Activated CD4-positive, alpha-beta T cell treated with anti-CD3 and anti-CD28 coated beads for 1 hour (primary cell): ENCODE measurements around the gene TTK.

Experiments
- DNase-seq: peaks from one replicate; pipeline ENCODE4 v3.0.0-alpha.2; 2020

TTK gene

DNA sequence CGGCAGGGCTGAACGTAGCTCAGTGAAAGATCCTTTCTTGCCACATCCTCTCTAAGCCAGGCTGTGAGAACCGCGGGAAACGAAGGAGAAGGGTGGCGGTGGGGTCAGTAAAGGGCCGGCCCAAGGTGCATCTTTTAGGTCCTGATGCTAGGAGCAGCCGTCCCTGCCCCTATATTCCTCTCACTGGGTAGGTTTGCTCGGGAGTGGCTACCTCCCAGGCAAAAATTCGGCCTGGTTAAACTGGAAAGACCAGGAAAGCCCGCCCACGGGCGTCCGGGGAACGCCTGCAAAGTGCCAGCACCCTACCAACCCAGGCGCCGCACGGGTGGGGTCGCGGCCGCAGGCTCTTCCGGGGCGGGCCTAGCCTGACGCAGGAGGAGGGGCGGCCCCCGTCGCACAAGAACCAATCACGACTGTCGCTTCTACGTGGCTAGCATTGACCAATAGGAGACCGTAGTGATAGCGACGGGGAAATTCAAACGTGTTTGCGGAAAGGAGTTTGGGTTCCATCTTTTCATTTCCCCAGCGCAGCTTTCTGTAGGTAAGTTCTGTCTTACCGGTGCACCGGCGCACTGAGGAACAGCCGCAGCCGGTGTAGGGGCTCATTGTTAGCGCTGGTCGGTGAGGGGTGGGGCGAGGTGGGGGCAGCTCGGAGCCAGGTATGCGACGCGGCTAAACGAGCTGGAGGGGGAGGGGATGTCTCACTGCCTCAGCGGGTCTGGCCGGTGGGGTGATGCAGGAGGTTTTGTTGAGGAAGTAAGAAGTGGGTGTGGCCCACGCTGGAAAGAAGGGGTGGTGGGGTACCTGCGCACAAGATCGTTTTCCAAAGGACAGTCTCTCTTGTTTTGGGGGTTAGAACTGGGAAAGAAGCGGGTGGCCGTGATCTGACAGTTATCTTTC is at the start of gene TTK:
Gene TTK (plus strand): TSS at position 477 of the 900 bp plus-strand sequence. CDS start 1,195 bp downstream, outside the sequence.
- peak; percentile 81 for DNase-seq

DNA sequence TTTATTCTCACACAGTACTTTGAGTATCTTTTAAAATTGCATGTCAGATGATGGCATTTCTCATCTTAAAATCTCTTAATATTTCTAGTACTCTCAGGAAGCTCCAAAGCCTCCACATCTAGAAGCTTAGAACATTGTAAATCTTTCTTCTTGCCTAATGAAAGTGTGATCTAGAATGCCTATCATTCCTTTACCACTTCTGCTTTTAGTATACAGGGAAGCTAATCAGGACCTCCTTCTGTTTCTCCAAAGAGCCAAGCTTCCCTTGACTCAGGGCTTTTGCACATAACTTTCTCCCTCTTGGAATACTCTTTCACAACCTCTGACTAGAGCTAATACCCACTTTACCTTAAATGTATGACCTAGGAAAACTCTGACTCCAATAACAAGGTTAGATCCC is 49.6 kb upstream of the TTK start:
- DNase-seq = no peak

DNA sequence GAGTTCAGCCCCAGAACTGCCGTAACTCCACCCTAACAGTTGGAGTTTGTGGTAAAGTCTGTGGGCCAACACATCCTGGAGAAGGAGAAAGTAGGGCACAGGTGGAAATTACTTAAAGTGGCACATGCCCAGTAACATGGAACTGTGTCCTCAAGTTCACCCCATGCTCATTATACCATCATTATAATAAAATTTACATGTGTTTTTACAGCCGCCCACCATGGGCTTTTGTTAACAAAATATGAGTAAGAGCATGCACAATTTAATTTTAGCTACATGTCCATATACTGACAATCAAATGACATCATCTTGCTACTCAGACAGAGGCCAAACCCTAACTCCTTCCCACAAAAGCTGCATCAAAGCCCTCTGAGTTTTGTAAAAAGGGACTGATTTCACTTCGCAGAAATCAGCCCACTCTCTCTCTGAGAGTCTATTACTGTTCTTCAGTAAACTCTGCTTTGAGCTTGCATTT is 39.8 kb upstream of the TTK start:
- DNase-seq = no peak

DNA sequence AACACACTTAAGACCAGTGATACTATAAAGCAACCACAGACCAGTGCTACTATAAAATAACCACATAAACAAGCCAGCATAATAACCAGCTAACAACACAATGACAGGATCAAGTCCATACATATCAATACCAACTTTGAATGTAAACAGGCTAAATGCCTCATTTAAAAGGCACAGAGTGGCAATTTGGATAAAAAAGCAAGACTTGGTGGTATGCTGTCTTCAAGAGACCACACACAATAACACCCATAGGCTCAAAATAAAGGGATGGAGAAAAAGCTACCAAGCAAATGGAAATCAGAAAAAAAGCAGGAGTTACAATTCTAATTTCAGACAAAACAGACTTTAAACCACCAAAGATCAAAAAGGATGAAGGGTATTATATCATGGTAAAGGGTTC is 37.3 kb upstream of the TTK start:
- DNase-seq = no peak

DNA sequence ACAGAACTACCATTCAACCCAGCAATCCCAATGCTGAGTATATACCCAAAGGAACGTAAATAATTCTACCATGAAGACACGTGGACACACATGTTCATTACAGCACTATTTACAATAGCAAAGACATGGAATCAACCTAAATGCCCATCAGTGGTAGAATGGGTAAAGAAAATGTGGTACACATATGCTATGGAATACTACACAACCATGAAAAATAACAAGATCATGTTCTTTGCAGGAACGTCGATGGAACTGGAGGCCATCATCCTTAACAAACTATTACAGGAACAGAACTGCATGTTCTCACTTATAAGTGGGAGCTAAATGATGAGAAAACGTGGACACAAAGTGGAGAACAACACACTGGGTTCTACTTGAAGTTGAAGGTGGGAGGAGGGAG is 34.7 kb upstream of the TTK start:
- DNase-seq = no peak

DNA sequence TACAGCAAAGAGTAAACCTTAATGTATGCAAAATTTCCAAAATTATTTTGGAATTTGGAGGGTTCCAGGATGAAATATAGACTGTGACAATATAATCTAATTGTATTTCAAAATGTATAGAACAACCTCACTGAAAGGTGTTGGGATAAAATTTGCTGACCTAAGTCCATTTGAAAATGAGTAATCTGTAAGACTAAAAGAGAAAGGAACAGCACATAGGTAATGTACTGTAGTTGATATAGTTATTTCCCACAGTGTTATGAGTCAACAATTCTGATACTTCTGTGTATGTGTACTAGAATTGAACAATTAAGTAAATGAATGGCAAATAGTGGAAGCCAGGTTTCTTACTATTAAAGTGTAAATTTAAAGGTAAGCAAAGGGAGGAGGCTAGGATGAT is 33.3 kb upstream of the TTK start:
- DNase-seq = no peak

DNA sequence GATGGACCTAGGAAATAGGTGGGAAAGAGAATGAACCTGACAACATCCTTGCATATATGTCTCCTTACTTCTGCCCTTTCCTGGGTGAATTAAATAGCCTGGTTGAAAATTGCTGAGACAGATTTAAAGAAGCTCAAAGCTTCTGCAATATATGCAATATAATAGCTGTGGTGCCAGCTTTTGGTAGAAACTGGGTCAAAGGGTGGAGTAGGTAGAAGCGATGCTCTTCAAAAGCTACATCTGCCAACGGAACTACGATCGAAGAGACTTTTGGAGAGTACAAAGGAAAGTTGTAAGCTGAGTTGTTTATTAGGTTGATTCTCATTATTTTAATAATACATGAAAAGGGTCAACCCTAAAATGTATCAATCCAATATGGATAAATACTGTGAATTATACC is 22.8 kb upstream of the TTK start:
- DNase-seq = no peak

DNA sequence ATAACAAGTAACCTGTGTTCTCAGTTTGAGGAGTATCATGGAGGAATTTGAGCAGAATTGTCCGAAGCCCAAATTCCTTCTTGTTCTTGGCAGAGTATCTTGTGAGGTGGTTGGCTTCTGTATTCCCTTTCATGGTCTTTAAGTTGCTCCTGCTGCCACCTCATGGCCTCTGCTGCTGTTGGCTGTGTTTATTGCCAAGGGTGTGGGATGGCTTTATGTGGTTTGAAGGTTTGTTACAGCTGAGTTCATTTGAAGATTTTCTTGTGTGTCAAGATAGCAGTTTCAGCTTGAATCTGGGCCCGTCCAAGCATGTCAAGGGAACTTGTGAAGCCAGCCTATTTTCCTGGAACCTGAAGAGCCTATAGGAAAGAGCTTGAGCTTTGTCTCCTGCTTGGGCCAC is 20.2 kb upstream of the TTK start:
- no peak for DNase-seq

DNA sequence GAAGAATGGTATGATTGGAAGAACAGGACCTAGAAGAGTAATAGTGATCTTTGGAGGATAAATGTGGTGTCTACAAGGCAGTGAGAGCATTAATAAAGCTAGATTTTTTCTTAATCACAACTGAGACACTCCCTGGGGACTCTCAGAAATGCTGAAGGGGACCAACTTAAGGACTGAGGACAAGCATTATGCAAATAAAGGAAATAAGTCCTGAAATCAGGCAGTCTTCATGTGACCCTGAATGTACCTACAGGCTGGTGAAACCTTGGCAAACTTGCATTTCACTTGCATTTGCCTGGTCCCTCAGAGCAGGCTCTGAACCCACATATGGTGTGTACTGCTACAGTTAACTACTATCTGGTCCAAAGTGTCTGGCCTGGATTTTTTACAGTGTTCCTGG is 19.3 kb upstream of the TTK start:
- DNase-seq = no peak

DNA sequence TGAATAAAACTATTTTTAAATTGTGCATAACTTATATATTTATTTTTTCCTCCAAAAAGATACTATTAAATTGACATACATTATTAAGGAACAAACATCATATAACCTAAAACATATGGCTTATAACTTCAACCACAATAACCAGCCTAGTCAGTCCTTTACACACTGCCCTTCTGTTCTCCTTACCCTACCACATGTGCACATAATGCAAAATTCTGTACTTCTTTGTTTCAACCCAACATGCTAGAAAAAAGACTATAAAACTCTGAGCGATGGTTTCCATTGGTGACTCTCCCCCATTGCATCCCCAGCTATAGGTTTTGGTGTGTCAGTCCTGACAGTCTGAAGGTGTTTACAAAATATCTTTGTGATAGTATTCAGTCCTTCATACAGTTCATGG is 14.8 kb upstream of the TTK start:
- DNase-seq = no peak

DNA sequence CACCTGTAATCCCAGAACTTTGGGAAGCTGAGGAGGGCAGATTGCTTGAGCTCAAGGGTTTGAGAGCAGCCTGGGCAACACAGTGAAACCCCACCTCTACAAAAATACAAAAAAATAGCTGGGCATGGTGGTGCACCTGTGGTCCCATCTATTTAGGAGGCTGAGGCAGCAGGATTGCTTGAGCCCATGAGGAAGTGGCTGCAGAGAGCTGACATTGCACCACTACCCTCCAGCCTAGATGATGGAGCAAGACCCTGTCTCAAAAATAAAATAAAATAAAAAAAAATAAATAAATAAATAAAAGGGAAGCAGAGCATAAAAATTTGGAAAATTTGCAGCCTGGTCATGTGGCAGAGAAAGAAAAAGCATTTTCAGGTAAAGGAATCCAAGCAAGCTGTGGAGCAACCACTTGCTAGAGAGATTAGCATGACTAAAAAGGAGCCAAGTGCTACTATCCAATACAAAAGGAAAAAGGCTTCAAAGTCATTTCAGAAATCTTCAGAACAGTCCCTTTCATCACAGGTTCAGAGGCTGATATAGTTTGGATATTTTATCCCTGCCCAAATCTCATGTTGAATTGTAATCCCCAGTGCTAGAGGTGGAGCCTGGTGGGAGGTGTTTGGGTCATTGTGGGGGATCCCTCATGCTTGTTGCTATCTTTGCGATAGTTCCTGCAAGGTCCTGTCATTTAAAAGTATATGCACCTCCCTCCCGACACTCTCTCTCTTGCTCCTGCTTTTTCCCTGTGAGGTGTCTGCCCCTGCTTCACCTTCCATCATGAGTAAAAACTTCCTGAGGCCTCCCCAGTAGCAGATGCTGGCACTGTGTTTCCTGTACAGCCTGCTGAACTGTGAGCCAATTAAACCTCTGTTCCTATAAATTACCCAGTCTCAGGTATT is 11.2 kb upstream of the TTK start:
- no peak for DNase-seq

DNA sequence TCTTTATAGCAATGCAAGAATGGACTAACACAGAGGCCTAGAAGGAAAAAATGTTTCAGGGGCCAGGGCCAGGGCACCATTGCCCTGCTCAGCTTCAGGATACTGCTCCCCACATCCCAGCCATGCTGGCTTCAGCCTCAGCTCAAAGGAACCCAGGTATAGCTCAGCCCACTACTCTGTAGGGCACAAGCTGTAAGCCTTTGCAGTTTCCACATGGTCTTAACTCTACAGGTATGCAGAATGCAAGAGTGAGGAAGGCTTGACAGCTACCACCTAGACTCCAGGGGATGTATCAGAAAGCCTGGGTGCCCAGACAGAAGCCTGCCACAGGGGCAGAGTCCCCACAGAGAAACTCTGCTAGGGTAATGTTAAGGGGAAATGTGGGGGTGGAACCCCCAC is 10.5 kb upstream of the TTK start:
- no peak for DNase-seq

DNA sequence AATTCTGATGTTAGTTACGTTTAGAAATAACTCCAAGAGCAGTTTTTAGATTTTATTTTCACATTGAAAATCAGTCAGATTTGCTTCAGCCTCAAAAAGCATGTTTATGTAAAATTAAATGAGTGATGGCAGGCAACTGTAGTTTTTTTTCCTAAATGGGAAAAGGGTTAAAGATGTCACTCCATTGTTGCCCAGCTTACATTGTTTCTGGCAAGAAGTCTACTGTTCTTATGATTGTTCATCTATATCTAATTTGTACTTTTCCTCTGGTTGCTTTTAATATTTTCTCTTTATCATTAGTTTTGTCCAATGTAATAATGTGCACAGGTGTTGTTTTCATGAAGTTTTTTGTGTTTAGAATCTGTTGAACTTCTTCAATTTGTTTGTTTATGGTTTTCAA is 6.7 kb upstream of the TTK start:
- DNase-seq = no peak

DNA sequence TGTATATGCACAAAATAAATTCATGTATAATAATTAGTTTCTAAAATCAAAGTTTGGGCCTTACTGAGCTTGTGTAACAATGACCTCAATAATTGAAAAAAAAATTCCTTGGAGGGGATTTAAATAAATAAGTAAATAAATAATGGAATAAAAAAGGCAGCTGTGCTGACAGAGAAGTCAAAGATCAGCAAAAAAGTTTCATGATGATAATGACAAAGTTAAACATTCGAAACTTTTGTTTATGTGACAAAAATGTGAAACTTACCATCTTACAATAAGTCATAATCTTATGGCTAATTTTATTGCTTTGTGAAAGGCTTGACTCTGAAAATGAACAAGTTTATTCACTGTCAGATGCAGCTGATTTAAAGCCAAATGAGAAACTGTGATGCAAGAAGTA is 3.1 kb upstream of the TTK start:
- no peak for DNase-seq

DNA sequence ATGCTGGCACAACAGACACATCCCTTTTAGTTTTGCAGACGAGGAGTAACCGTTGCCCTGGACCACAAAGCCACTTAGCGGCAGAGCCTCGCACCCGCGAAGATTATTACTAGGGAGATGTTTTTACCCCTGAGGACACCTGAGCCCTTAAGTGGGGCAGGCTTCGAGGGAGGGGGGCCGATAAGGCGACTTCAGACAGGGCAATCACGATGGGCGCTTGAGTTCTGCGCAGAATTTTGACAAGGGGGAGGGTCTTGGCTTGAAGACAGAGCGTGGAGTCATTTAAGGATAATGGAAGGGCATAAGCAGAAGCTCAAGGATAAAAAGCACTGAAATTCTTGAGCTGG is 650 bp upstream of the TTK start:
- no peak for DNase-seq

DNA sequence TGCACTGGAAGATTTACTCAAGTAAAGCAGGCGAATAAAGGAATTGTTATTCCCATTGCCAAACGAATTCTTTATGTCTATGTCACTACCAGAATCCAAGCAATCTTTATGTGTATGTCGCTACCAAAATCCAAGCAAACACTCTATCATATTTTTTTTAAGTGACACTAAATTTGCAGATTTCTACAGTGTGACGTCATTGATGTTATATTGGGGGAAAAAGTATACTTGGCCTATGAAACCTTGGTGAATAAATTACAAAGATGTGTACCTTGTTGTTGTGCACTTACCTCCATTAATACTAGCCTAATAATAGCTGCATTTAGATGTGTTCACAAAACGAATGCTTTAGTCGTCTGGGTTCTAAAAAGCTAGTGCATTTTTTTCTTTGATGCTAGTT is 957 bp downstream of the TTK start:
- DNase-seq = no peak

DNA sequence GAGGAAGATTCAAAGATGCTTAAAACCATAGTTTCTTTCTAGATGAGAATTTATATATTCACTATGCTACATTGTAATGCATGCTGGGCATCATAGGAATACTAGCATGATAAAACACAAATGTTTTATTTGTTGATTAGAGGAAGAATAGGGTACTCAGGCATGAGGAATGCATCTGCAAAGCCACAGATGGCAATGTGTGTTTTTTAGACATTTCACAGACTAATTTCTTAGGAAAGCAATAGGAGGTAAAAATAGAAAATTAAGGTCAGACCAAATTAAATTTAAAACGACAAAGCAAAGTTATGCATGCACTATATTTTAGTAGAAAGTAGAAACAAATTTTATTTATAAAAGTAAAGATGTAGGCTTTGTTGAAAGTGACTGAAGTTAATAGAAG is 2.1 kb downstream of the TTK start:
- DNase-seq = no peak

DNA sequence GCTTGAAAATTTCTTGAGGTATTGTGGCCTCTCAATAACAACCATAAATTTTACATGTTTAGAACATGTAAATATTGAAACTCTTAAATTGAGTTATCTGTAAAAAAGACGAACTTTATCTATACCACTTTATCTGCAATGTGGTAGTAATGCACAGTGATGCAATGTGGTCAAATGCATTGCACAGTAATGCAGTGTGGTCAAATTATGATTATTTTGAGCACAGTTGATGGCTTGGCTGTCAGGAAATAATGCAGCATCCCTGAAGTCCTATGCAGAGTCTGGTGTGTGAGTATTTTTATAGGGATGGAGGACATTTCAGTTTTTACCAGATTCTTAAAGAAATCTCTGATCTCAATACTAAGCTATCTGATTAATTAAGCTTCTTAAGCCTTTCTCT is 5.1 kb downstream of the TTK start:
- DNase-seq = no peak

DNA sequence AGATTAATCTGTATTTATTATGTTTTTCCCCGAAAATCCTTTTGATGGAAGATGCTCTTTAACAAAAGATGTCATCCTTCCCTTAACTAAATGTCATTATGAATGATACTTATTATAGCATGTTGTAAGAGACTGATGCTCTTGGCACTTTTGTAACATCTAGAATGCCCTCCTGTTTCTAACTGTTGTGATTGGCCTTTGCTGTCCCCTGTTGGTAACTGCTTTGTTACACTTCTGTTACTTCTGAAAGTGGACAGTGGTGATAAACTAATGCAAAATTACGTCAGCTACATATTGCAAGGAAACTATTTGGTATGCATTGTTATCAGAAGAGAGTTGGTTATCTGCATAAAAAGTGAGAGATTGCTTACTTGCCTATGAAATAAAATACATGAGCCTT is 5.8 kb downstream of the TTK start:
- no peak for DNase-seq

DNA sequence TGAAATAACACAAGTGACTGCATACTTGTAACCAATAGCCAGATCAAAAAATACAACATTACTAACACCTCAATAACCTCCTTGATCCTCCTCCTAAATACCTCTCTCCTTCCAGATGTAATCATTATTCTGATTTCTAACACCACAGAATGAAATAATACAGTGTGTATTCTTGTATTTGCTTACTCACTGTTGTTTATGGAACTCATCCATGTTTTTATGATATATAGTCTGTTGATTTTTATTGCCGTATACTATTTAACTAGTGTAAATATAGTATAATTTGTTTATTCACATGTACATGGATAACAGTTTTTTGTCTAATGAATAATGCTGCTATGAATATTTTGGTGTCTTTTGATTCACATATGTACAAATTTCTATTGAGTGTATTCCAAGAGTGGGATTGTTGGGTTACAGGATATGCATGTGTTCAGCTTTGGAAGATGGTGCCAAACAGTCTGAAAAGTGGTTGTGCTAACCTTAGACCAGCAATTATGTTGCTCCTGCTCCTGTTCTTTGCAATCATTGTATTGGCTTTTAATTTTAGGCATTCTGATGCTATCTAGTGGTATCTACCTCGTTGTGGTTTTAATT is 11.5 kb downstream of the TTK start:
- no peak for DNase-seq

DNA sequence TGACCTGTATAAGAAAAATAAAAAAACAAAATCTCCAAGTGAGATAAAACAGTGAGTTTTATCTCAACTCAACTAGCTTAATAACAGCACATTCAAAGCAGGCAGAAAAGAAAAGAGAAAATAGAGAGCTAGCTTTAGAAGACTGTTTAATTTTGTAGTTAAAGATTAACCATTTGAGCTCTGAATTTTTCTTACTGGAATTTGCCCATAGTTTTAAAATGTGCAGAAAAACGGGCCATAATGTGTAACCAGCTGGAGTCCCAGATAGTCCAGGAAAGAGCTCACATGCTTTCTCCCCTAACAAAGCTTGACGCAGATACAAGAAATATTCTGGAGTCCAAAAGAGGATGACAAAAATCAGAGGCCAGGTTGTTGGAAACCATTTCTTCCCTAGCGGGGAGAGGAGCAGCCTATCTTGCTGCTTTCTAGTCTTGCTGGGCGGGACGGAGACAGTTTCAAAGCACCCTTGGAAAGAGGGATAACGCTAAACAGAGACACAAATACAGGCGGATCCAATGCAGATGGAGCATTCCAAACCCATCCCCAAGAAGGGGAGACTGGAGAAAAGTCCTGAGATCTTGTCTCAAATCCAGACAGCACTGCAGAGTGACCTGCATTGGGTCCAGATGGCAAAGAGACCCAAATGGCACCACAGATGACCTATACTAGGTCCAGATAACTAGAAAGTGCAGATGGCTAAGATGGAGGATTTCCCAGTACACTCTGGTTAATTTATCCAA is 16.1 kb downstream of the TTK start:
- no peak for DNase-seq

DNA sequence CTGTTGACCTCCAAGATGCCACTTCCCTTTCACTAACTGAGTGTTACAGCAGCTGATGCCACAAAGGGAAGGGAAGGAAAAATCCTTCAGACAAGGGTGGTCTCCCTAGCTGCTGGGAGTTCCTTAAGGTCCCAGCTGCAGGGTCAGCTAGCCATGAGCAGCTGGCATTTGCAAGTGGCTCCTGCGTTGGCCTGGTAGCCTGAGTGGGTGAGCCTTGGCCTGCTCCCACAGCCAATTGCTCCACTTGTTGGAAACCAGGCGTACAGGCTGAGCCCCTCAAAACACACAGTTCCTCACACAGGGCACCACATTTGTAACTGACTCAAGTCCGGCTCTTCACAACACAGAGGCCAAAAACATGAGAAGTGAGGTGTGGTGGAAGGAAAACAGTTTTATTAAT is 16.7 kb downstream of the TTK start:
- DNase-seq = no peak

DNA sequence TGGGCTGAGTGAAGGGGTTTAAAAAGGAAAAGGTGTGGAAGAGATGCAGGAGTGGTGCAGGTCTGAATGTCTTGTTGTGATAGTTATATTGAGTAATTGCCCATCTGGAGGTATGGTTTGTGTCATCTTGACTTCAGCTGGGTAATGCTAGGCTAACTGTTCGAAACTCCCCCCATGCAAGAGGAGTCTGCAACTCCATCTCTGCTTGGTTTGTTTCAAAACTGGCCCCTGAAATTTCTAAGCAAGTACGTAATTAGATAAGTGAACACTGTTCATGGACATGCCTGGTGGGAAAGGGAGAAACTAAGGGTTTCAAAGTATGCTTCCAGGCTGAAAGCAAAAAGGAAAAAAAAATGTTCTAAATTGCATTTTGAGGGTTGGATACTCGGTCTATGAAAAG is 17.1 kb downstream of the TTK start:
- no peak for DNase-seq
